Neural cell (in vitro differentiated cells): ENCODE measurements around the gene CPXM2.

ENCODE experiments used
- POLR2AphosphoS5 ChIP-seq: IDR thresholded peaks from 2 replicates; pipeline ENCODE4 v1.6.1; 2012
- TF ChIP-seq, protein P1 (sequence below): fragments of 450-650 bp; IDR thresholded peaks from 2 replicates; pipeline ENCODE4 v1.5.1; 2014; ENCODE audit warnings: antibody characterized with exemption, mild to moderate bottlenecking, moderate library complexity; ENCODE audit not compliant: poor library complexity, severe bottlenecking

- TF ChIP-seq, protein P1, sequence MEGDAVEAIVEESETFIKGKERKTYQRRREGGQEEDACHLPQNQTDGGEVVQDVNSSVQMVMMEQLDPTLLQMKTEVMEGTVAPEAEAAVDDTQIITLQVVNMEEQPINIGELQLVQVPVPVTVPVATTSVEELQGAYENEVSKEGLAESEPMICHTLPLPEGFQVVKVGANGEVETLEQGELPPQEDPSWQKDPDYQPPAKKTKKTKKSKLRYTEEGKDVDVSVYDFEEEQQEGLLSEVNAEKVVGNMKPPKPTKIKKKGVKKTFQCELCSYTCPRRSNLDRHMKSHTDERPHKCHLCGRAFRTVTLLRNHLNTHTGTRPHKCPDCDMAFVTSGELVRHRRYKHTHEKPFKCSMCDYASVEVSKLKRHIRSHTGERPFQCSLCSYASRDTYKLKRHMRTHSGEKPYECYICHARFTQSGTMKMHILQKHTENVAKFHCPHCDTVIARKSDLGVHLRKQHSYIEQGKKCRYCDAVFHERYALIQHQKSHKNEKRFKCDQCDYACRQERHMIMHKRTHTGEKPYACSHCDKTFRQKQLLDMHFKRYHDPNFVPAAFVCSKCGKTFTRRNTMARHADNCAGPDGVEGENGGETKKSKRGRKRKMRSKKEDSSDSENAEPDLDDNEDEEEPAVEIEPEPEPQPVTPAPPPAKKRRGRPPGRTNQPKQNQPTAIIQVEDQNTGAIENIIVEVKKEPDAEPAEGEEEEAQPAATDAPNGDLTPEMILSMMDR = no peak
- no peak for TF ChIP-seq POLR2AphosphoS5
These were observed 131.1 kb downstream of the CPXM2 start for GRCh38 chr10:123760356-123761037.
